ENCODE results near the gene CAPN14.

The CAPN14 gene

GRCh38 chr2:31217465-31218200, at the start of gene CAPN14:
Gene CAPN14, minus strand, starts transcription at chr2:31217515. Its CDS starts 12,068 bp downstream, at chr2:31205447.
- DNase-seq (ENCODE audit: low read depth in 2 of 2), result no peak

- no peak for DNase-seq (ENCODE audit: low read depth in 2 of 2)
Observed at GRCh38 chr2:31266804-31267203, 49.5 kb upstream of the CAPN14 start.

GRCh38 chr2:31265234-31265633, 47.9 kb upstream of the CAPN14 start:
- no peak for DNase-seq (ENCODE audit: low read depth in 2 of 2)

- no peak for DNase-seq (ENCODE audit: low read depth in 2 of 2)
Observed at GRCh38 chr2:31263636-31264190, 46.4 kb upstream of the CAPN14 start.

GRCh38 chr2:31260870-31261269, 43.6 kb upstream of the CAPN14 start:
- no peak for DNase-seq (ENCODE audit: low read depth in 2 of 2)

GRCh38 chr2:31259075-31259474, 41.8 kb upstream of the CAPN14 start:
- DNase-seq (ENCODE audit: low read depth in 2 of 2), result no peak

- DNase-seq (ENCODE audit: low read depth in 2 of 2), result no peak
Observed at GRCh38 chr2:31258351-31258750, 41.0 kb upstream of the CAPN14 start.

GRCh38 chr2:31256611-31257382, 39.5 kb upstream of the CAPN14 start:
- no peak for DNase-seq (ENCODE audit: low read depth in 2 of 2)

GRCh38 chr2:31255911-31256571, 38.7 kb upstream of the CAPN14 start:
- no peak for DNase-seq (ENCODE audit: low read depth in 2 of 2)

- DNase-seq (ENCODE audit: low read depth in 2 of 2), result no peak
Observed at GRCh38 chr2:31254237-31255203, 37.2 kb upstream of the CAPN14 start.

- no peak for DNase-seq (ENCODE audit: low read depth in 2 of 2)
Observed at GRCh38 chr2:31253356-31254131, 36.2 kb upstream of the CAPN14 start.

GRCh38 chr2:31251851-31252250, 34.5 kb upstream of the CAPN14 start:
- DNase-seq (ENCODE audit: low read depth in 2 of 2), result no peak

GRCh38 chr2:31251018-31251417, 33.7 kb upstream of the CAPN14 start:
- DNase-seq (ENCODE audit: low read depth in 2 of 2), result no peak

GRCh38 chr2:31249009-31249690, 31.8 kb upstream of the CAPN14 start:
- no peak for DNase-seq (ENCODE audit: low read depth in 2 of 2)

- DNase-seq (ENCODE audit: low read depth in 2 of 2), result no peak
Observed at GRCh38 chr2:31248139-31248538, 30.8 kb upstream of the CAPN14 start.

- no peak for DNase-seq (ENCODE audit: low read depth in 2 of 2)
Observed at GRCh38 chr2:31247711-31248110, 30.4 kb upstream of the CAPN14 start.

GRCh38 chr2:31246184-31246852, 29.0 kb upstream of the CAPN14 start:
- no peak for DNase-seq (ENCODE audit: low read depth in 2 of 2)

GRCh38 chr2:31244101-31244500, 26.8 kb upstream of the CAPN14 start:
- DNase-seq (ENCODE audit: low read depth in 2 of 2), result no peak

GRCh38 chr2:31243053-31243452, 25.7 kb upstream of the CAPN14 start:
- DNase-seq (ENCODE audit: low read depth in 2 of 2), result no peak

All from stimulated activated CD8-positive, alpha-beta memory T cell treated with anti-CD3 and anti-CD28 coated beads, Interleukin-2, amount 100 ng/mL, for 1 hour (primary cell).